Muscle of leg (tissue), 16 donors: ENCODE data around the gene ADPRM. TPM values are rescaled to one million over a fixed set of nuclear protein-coding genes. Genes with fewer than 3 reads are reported as not detected.
A peak's percentile ranks its signal among the peaks of the same experiment; 100 is the strongest.

Experiments
- DNase-seq: peaks from one replicate; pipeline ENCODE4 v3.0.0; 2013
- H3K27ac ChIP-seq: one replicate; pipeline ENCODE4 v1.5.1; 2013; ENCODE audit warnings: mild to moderate bottlenecking, low read length, control low read depth
- H3K27me3 ChIP-seq: one replicate; pipeline ENCODE4 v1.6.1; 2013; ENCODE audit warnings: low read length; ENCODE audit not compliant: control insufficient read depth, insufficient read depth
- H3K36me3 ChIP-seq: one replicate; pipeline ENCODE4 v1.6.1; 2013; ENCODE audit warnings: low read length; ENCODE audit not compliant: control insufficient read depth, insufficient read depth
- H3K4me1 ChIP-seq: one replicate; pipeline ENCODE4 v1.6.1; 2013; ENCODE audit warnings: low read length; ENCODE audit not compliant: control insufficient read depth, insufficient read depth
- H3K4me3 ChIP-seq: one replicate; pipeline ENCODE4 v1.5.1; 2013; ENCODE audit warnings: low read length, control low read depth
- H3K9me3 ChIP-seq: replicated peaks from 2 replicates; pipeline ENCODE4 v1.6.1; 2013; ENCODE audit warnings: low read depth, low read length; ENCODE audit not compliant: control insufficient read depth
- WGBS: methylation state at CpG from one replicate; pipeline ENCODE4 v1.1.5; 2013; ENCODE audit warnings: missing lambda C conversion rate; ENCODE audit not compliant: insufficient coverage; 5-methylcytosine and 5-hydroxymethylcytosine counted together
- long read RNA-seq, 11 donors: transcript quantifications; one replicate each; lab custom pipeline, GENCODE V29; 2026
- polyA plus RNA-seq, 8 donors: library from polyadenylated mRNA; unstranded; fragments of 120-200 nt; gene quantifications; one replicate each; pipeline versions ENCODE4 v1.2.1 to v1.2.3, GENCODE V29; 2013; ENCODE audit warnings: inconsistent platforms in 1 of 8, low replicate concordance in 1 of 8; ENCODE audit not compliant: insufficient read length in 8 of 8, insufficient read depth in 1 of 8
- total RNA-seq: library from RNA; stranded (reverse); fragments of 120-200 nt; gene quantifications from one replicate; pipeline ENCODE4 v1.2.4, GENCODE V29; 2013

Gene ADPRM, protein sequence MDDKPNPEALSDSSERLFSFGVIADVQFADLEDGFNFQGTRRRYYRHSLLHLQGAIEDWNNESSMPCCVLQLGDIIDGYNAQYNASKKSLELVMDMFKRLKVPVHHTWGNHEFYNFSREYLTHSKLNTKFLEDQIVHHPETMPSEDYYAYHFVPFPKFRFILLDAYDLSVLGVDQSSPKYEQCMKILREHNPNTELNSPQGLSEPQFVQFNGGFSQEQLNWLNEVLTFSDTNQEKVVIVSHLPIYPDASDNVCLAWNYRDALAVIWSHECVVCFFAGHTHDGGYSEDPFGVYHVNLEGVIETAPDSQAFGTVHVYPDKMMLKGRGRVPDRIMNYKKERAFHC
- 16.3 TPM for total RNA-seq
- polyA plus RNA-seq, result 10 to 100 TPM; 14.7 to 18.4 (median 15.8) TPM
- long read RNA-seq, donor 1, partial matches to known transcripts, result 0 of 3 reads
- long read RNA-seq, donor 1, other reads (novel, unspliced or antisense), result 0 of 3 reads
- long read RNA-seq, donor 2, result 0 reads
- long read RNA-seq, donor 3, partial matches to known transcripts, result 0 of 2 reads
- long read RNA-seq, donor 3, other reads (novel, unspliced or antisense), result 0 of 2 reads
- long read RNA-seq, donor 4, partial matches to known transcripts, result 0 of 2 reads
- long read RNA-seq, donor 4, other reads (novel, unspliced or antisense), result 0 of 2 reads
- long read RNA-seq, donor 5, transcript ADPRM-202 (4 exons, 1,277 nt), result major isoform, 6 of 24 reads
- long read RNA-seq, donor 5, partial matches to known transcripts, result 0 of 24 reads
- long read RNA-seq, donor 5, other reads (novel, unspliced or antisense), result 15 of 24 reads
- long read RNA-seq, donor 6, partial matches to known transcripts, result 0 of 25 reads
- long read RNA-seq, donor 6, other reads (novel, unspliced or antisense), result 18 of 25 reads
- long read RNA-seq, donor 7, transcript ADPRM-202 (4 exons, 1,277 nt), result major isoform, 7 of 18 reads
- long read RNA-seq, donor 7, partial matches to known transcripts, result 6 of 18 reads
- long read RNA-seq, donor 7, other reads (novel, unspliced or antisense), result 0 of 18 reads
- long read RNA-seq, donor 8, partial matches to known transcripts, result 0 of 2 reads
- long read RNA-seq, donor 8, other reads (novel, unspliced or antisense), result 0 of 2 reads
- long read RNA-seq, donor 9, partial matches to known transcripts, result 0 of 10 reads
- long read RNA-seq, donor 9, other reads (novel, unspliced or antisense), result 5 of 10 reads
- long read RNA-seq, donor 10, partial matches to known transcripts, result 0 of 2 reads
- long read RNA-seq, donor 10, other reads (novel, unspliced or antisense), result 0 of 2 reads
- long read RNA-seq, donor 11, partial matches to known transcripts, result 0 of 3 reads
- long read RNA-seq, donor 11, other reads (novel, unspliced or antisense), result 0 of 3 reads

DNA sequence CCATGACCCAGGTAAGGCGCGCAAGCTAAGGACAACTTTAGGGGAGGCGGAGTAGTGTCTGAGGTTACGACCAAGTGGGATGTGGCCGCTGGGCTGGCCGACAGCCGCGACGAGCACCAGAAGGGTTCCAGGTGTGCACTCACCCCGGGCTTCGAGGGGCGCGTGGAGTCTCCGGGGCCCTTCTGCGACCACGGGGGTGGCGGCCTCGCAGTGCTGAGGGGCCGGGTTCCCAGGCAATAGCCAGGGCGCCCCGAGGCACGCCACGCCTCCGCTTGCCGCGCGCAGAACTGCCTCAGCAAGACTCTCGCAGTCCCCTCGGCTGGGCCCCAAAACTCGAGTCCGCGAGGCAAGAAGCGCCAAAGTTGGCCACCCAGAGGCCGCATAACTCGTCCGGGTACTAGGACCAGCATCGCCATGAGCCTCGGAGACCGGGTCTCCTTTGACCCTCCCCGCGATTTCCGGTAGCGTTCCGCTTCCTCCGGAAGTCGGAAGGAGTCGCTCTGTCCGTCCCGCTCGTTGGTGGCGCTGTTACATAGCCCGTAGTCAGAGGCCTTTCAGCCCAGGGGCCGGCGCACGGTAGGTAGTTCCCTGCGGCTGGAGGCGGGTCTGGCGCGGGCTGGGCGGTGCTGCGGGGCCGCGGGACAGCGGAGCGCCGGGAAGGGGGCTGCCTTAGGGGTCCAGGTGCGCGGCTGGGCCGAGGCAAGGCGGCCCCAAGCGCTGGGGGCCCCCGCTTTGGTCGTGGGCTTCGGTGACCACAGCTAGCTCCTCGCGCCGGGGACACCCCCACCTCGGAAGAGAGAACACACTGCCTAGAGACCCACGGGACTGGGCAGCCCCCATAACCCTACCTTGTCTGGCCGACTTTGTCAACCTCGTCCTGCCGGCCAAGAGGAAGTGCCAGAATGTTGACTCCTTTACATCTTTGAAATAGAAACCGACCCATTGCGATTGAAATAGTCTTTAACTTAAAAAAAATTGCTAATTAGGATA lies at the start of gene ADPRM, which contains the start of gene SCO1:
Gene ADPRM (plus strand): TSS at position 503 of the 990 bp plus-strand sequence. CDS start 7,333 bp downstream, outside the sequence.
Gene SCO1 (minus strand): TSS at position 442 of the 990 bp plus-strand sequence. CDS start 26 bp downstream, at position 416.
- H3K27me3 ChIP-seq, result no peaks in the 10 kb centered on the region
- peak within 1 kb of the TSS; percentile 93 for H3K27ac ChIP-seq
- peak; percentile 99 for DNase-seq
- peaks cover 9% of the 10 kb centered on the region for H3K4me1 ChIP-seq
- under 1% methylated on average over 77 of the region's 84 CpGs for WGBS
- H3K4me3 ChIP-seq, result peak within 1 kb of the TSS; percentile 97
- H3K36me3 ChIP-seq, result peaks cover 17% of the 10 kb centered on the region
- no peaks in the 10 kb centered on the region for H3K9me3 ChIP-seq

DNA sequence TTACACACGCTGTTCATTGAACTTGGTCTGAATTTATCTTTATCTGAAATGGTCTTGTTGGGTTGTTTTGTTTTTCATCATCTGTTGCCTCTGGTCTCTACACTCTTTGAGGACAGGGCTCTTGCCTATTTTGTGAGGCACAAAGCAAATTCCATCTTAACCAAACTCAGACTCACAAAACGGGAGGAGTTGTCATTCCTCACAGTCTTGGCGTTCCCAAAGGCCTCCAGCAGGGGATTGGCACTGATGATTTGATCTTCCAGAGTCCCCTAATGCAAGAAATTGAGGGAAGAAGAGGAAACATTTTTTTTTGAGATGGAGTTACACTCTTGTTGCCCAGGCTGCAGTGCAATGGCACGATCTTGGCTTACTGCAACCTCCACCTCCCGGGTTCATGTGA lies 49.0 kb upstream of the ADPRM start:
- Histone ChIP-seq H3K9me3 (no peaks in the 10 kb centered on the region), H3K36me3 (peaks cover 60% of the 10 kb centered on the region), H3K4me3 (peak overlapping the region; percentile 38), H3K4me1 (peaks cover 8% of the 10 kb centered on the region), H3K27ac (peak overlapping the region; percentile 65), H3K27me3 (no peaks in the 10 kb centered on the region)
- WGBS, result no CpG with 5 or more reads among the region's 5 CpGs
- DNase-seq, result no peak

DNA sequence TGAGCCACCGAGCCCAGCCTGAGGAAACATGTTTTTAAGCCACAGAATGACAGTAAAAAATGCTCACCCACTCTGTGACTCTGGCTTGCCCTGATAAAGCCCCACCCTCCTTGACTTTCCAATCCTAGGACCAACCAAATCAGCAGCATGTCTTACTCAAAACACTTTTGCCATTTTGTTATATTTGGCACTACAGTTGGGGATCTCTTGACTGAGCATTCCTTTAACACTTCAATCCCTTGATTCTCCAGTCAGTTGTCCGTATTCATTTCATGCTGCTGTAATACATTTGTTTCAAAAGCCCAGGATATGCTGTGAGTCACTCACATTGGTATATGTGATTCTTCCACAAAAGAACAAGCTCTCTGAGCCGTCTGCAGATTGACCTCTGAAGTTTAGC lies 48.4 kb upstream of the ADPRM start:
- no peaks in the 10 kb centered on the region for H3K27me3 ChIP-seq
- peaks cover 63% of the 10 kb centered on the region for H3K36me3 ChIP-seq
- H3K4me3 ChIP-seq, result peak overlapping the region; percentile 38
- H3K27ac ChIP-seq, result peak overlapping the region; percentile 71
- H3K4me1 ChIP-seq, result peaks cover 8% of the 10 kb centered on the region
- WGBS, result 88% methylated on average over 1 of the region's 3 CpGs
- no peak for DNase-seq
- H3K9me3 ChIP-seq, result no peaks in the 10 kb centered on the region

DNA sequence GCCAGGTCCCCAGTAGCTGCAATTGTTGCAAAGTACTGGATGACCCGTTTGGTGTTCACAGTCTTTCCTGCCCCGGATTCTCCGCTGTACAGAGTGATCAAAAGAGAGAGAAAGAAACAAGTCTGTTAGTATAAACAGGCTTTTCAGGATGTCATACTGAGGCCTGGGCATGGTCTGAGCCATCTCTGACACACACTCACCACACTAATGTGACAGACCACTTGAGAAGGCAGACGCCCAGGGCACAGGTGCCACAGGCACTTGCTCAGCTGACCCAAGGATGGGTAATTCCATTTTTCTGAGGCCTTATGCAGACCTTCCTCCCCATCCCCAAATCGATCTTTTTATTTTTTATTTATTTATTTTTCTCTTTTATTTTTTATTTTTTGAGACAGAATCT lies 47.8 kb upstream of the ADPRM start:
- H3K27ac ChIP-seq, result peak overlapping the region; percentile 71
- H3K9me3 ChIP-seq, result no peaks in the 10 kb centered on the region
- H3K4me1 ChIP-seq, result peaks cover 8% of the 10 kb centered on the region
- DNase-seq, result no peak
- peaks cover 61% of the 10 kb centered on the region for H3K36me3 ChIP-seq
- WGBS, result 80% methylated on average over 1 of the region's 5 CpGs
- H3K4me3 ChIP-seq, result peak overlapping the region; percentile 38
- no peaks in the 10 kb centered on the region for H3K27me3 ChIP-seq

DNA sequence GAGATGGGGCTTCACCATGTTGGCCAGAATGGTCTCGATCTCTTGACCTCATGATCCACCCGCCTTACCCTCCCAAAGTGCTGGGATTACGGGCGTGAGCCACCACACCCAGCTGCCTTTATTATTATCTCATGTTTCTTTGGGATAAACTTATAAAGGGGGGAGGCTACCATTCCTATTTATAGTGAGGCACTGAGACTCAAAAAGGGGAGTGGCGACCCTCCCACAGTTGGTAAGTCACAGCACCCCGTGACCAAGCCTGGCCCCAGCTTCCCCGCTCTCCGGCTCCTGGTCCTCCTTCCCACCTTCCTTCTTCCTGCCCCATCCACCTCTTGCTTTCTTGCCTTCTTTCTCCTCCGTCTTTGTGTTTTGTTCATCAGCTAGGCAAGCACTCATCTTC lies 45.5 kb upstream of the ADPRM start:
- Histone ChIP-seq H3K27me3 (no peaks in the 10 kb centered on the region), H3K27ac (peak overlapping the region; percentile 82), H3K9me3 (no peaks in the 10 kb centered on the region), H3K4me1 (peaks cover 4% of the 10 kb centered on the region), H3K36me3 (peaks cover 66% of the 10 kb centered on the region), H3K4me3 (peak overlapping the region; percentile 41)
- DNase-seq, result no peak
- WGBS, result 81% methylated on average over 5 of the region's 9 CpGs

DNA sequence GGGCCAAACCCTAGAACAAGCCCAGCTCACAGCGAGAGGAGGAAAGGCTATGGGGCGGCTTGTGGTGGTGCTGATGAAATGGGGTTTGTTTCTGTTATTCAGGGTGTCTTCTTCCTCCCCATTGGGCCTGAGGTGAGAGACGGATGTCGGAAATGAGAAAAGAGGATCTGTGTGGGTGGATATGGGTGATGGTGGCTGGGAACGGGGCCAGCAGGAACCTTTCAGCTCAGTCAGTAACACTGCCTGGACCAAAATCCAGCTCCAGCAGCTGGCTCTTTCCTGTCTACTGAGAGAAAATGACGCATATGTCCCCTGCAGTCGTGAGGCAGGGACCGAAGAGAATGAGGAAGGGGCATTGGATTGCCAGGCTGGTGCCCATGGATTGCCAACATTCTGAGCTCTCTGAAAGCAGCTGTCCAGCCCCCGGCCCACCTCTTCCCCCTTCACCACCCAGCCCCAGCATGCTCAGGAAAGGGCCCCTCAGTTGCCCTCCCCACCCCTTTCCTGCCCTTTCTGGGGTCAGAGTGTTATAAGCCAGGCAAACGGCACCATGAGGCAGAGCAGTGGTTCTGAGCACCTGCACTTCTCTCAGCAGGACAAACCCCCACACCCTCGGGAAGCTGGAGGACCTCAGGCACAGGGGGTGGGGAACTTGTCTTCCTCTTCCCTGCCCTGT lies 44.3 kb upstream of the ADPRM start:
- Histone ChIP-seq H3K4me3 (peak overlapping the region; percentile 49), H3K9me3 (no peaks in the 10 kb centered on the region), H3K4me1 (peaks cover 4% of the 10 kb centered on the region), H3K27me3 (no peaks in the 10 kb centered on the region), H3K27ac (peak overlapping the region; percentile 90), H3K36me3 (peaks cover 60% of the 10 kb centered on the region)
- DNase-seq, result peak; percentile 52
- WGBS, result 71% methylated on average over 8 of the region's 11 CpGs

DNA sequence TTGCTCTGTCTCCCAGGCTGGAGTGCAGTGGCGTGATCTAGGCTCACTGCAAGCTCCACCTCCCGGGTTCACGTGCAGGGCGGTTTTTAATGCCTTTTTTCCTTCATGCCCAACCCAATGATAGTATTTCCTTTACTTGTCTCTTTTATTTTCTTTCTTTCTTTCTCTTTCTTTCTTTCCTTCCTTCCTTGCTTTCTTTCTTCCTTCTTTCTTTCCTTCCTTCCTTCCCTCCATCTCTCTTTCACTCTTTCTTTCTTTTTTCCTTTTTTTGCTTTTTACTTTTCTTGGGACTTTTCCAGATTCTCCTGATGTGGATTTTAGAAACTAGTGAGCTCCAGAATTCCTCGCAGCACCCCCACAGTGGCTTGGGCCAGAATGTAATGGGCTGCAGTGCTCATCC lies 43.4 kb upstream of the ADPRM start:
- no peak for DNase-seq
- peak overlapping the region; percentile 49 for H3K4me3 ChIP-seq
- peak overlapping the region; percentile 90 for H3K27ac ChIP-seq
- no peaks in the 10 kb centered on the region for H3K27me3 ChIP-seq
- H3K9me3 ChIP-seq, result no peaks in the 10 kb centered on the region
- 73% methylated on average over 4 of the region's 5 CpGs for WGBS
- peaks cover 12% of the 10 kb centered on the region for H3K4me1 ChIP-seq
- H3K36me3 ChIP-seq, result peaks cover 55% of the 10 kb centered on the region

DNA sequence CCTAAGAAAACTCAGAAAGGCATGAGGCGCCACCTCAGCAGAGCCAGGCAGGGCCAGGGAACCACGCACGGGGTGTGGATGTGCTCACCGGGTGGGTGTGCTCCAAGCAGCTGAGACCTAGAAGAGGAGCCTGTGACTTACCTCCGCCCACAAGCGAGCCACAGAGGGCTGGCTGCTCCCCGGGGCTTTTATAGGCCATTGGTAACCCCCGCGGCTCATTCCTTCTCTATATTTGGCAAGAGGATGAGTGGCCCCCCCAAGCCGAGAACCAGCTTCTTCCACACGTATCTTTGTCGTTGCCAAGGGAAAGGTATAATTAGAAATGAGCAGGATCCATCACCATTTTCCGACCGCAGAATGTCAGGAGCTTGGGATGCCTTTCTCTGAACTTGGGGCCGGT lies 40.2 kb upstream of the ADPRM start, which contains the start of gene MYH3:
Gene MYH3 (minus strand): TSS at position 162 of the 400 bp plus-strand sequence. CDS start 2,245 bp downstream, outside the sequence.
- Histone ChIP-seq H3K36me3 (peaks cover 48% of the 10 kb centered on the region), H3K9me3 (no peaks in the 10 kb centered on the region), H3K27me3 (no peaks in the 10 kb centered on the region), H3K4me1 (peaks cover 31% of the 10 kb centered on the region), H3K4me3 (peak within 1 kb of the TSS; percentile 49), H3K27ac (peak within 1 kb of the TSS; percentile 90)
- peak; percentile 86 for DNase-seq
- WGBS, result 62% methylated on average over 13 of the region's 15 CpGs
